Erythroblast (primary cell): ENCODE data around the gene SMURF1.

Source experiments
- DNase-seq, 2 experiments: peaks; one replicate each; lab custom pipeline; 2025; lab: John Stamatoyannopoulos, UW
- GATA1 ChIP-seq: IDR thresholded peaks from 2 replicates; pipeline ENCODE4 v1.6.1; 2011; ENCODE audit warnings: low read depth, mild to moderate bottlenecking, control low read depth, low read length, moderate library complexity
- POLR2A ChIP-seq: IDR thresholded peaks from 2 replicates; pipeline ENCODE4 v1.6.1; 2011; ENCODE audit warnings: mild to moderate bottlenecking, low read length

The SMURF1 gene

GRCh38 chr7:99143853-99144672 lies at the start of gene SMURF1:
TSS of gene SMURF1 (minus strand) at chr7:99144108. CDS start at chr7:99143780, 328 bp downstream.
- TF ChIP-seq POLR2A (peak; percentile 55), GATA1 (no peak)
- DNase-seq, result peak; percentile 85 to 92

- no peak for DNase-seq
- no peak for TF ChIP-seq GATA1
These were observed 48.1 kb upstream of the SMURF1 start for GRCh38 chr7:99191869-99192596.

- TF ChIP-seq POLR2A (no peak), GATA1 (no peak)
- DNase-seq, result no peak
These were observed 46.6 kb upstream of the SMURF1 start for GRCh38 chr7:99190359-99191009.

GRCh38 chr7:99189222-99189621 lies 45.3 kb upstream of the SMURF1 start:
- no peak for TF ChIP-seq POLR2A
- TF ChIP-seq GATA1, result no peak
- no peak for DNase-seq

GRCh38 chr7:99188221-99188620 lies 44.3 kb upstream of the SMURF1 start:
- no peak for DNase-seq
- TF ChIP-seq GATA1, result no peak
- no peak for TF ChIP-seq POLR2A

- no peak for DNase-seq
- TF ChIP-seq GATA1 (no peak), POLR2A (no peak)
These were observed 40.8 kb upstream of the SMURF1 start for GRCh38 chr7:99184532-99185218.

GRCh38 chr7:99180067-99180650 lies 36.3 kb upstream of the SMURF1 start:
- TF ChIP-seq POLR2A, result no peak
- no peak for TF ChIP-seq GATA1
- DNase-seq, result no peak

GRCh38 chr7:99177165-99177564 lies 33.3 kb upstream of the SMURF1 start:
- no peak for TF ChIP-seq POLR2A
- TF ChIP-seq GATA1, result no peak
- no peak for DNase-seq

GRCh38 chr7:99173787-99174186 lies 29.9 kb upstream of the SMURF1 start:
- TF ChIP-seq POLR2A (no peak), GATA1 (no peak)
- DNase-seq, result no peak

GRCh38 chr7:99171731-99172130 lies 27.8 kb upstream of the SMURF1 start:
- no peak for DNase-seq

GRCh38 chr7:99170730-99171074 lies 26.8 kb upstream of the SMURF1 start:
- DNase-seq, result no peak
- no peak for TF ChIP-seq GATA1
- no peak for TF ChIP-seq POLR2A

More at GRCh38 chr7:99171731-99172130, 27.8 kb upstream of the SMURF1 start:
- TF ChIP-seq GATA1 (no peak), POLR2A (no peak)

GRCh38 chr7:99170065-99170729 lies 26.3 kb upstream of the SMURF1 start:
- DNase-seq, result no peak
- no peak for TF ChIP-seq GATA1
- TF ChIP-seq POLR2A, result no peak

- TF ChIP-seq GATA1 (no peak), POLR2A (no peak)
- DNase-seq, result no peak
These were observed 23.2 kb upstream of the SMURF1 start for GRCh38 chr7:99167072-99167471.
